GM12891 (cell line): ENCODE data around the gene SLC8A2.

Experiments
- POLR2A ChIP-seq: IDR thresholded peaks from 2 replicates; pipeline ENCODE4 v1.6.1; 2011; ENCODE audit warnings: low read depth, low read length, control low read depth
- POLR2AphosphoS5 ChIP-seq: IDR thresholded peaks from 2 replicates; pipeline ENCODE4 v1.6.1; 2011; ENCODE audit warnings: low read depth, low read length, control low read depth
- SPI1 ChIP-seq: IDR thresholded peaks from 2 replicates; pipeline ENCODE4 v1.6.1; 2011; ENCODE audit warnings: low read depth, low read length, control low read depth
- TAF1 ChIP-seq: IDR thresholded peaks from 2 replicates; pipeline ENCODE4 v1.6.1; 2011; ENCODE audit warnings: low read depth, low read length, control low read depth

GRCh38 chr19:47464675-47465419 is 6.8 kb downstream of the SLC8A2 start:
- TF ChIP-seq POLR2AphosphoS5 (no peak), POLR2A (no peak), TAF1 (no peak), SPI1 (no peak)
